GM13977 (cell line): ENCODE measurements around the gene PEAK1.

ENCODE experiments used
- DNase-seq: peaks from one replicate; pipeline ENCODE4 v3.0.0; 2012; ENCODE audit warnings: low spot score
- in situ Hi-C: fragments of 300-500 bp; cut with MboI; formaldehyde crosslinking; loops from one replicate; pipeline ENCODE4 v1.12.0; 2022; ENCODE audit warnings: low sequenced_read_pairs, low pct_unique_long_range_greater_than_20kb, mixed read lengths, inconsistent platforms; ENCODE audit not compliant: unreplicated experiment
- TF ChIP-seq, protein P1 (sequence below): IDR thresholded peaks from 2 replicates; pipeline ENCODE4 v1.5.1; 2012; ENCODE audit warnings: mild to moderate bottlenecking, control low read depth; ENCODE audit not compliant: insufficient read depth; ENCODE audit errors: extremely low read depth, missing control alignments

The PEAK1 gene

GRCh38 chr15:77121599-77121998, 298.3 kb downstream of the PEAK1 start:
- TF ChIP-seq, protein P1, sequence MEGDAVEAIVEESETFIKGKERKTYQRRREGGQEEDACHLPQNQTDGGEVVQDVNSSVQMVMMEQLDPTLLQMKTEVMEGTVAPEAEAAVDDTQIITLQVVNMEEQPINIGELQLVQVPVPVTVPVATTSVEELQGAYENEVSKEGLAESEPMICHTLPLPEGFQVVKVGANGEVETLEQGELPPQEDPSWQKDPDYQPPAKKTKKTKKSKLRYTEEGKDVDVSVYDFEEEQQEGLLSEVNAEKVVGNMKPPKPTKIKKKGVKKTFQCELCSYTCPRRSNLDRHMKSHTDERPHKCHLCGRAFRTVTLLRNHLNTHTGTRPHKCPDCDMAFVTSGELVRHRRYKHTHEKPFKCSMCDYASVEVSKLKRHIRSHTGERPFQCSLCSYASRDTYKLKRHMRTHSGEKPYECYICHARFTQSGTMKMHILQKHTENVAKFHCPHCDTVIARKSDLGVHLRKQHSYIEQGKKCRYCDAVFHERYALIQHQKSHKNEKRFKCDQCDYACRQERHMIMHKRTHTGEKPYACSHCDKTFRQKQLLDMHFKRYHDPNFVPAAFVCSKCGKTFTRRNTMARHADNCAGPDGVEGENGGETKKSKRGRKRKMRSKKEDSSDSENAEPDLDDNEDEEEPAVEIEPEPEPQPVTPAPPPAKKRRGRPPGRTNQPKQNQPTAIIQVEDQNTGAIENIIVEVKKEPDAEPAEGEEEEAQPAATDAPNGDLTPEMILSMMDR: no peak
- no peak for DNase-seq
- in situ Hi-C loops: loop anchor here (10.0 kb wide), 1 partner anchor 53 kb away; no protein-coding TSS in a partner anchor

- TF ChIP-seq, protein P1: no peak
- in situ Hi-C loops: loop anchor here (10.0 kb wide), 1 partner anchor 54 kb away; no protein-coding TSS in a partner anchor
- DNase-seq: no peak
Observed at GRCh38 chr15:77120576-77120975, 299.3 kb downstream of the PEAK1 start.

GRCh38 chr15:77119446-77119845, 300.5 kb downstream of the PEAK1 start:
- TF ChIP-seq, protein P1: no peak
- in situ Hi-C loops: loop anchor here (10.0 kb wide), 1 partner anchor 425 kb away; no protein-coding TSS in a partner anchor
- DNase-seq: no peak

GRCh38 chr15:77118882-77119321, 301.0 kb downstream of the PEAK1 start:
- TF ChIP-seq, protein P1: peak; percentile 79
- in situ Hi-C loops: loop anchor here (10.0 kb wide), 1 partner anchor 426 kb away; no protein-coding TSS in a partner anchor
- DNase-seq: peak; percentile 59

- DNase-seq: no peak
- in situ Hi-C loops: loop anchor here (10.0 kb wide), 1 partner anchor 430 kb away; no protein-coding TSS in a partner anchor
- TF ChIP-seq, protein P1: no peak
Observed at GRCh38 chr15:77115179-77115578, 304.7 kb downstream of the PEAK1 start.

- TF ChIP-seq, protein P1: peak; percentile 16
- in situ Hi-C loops: loop anchor here (10.0 kb wide), 1 partner anchor 432 kb away; no protein-coding TSS in a partner anchor
- DNase-seq: no peak
Observed at GRCh38 chr15:77112838-77113504, 306.9 kb downstream of the PEAK1 start.
